ENCODE data around the gene CHSY1.

DNA sequence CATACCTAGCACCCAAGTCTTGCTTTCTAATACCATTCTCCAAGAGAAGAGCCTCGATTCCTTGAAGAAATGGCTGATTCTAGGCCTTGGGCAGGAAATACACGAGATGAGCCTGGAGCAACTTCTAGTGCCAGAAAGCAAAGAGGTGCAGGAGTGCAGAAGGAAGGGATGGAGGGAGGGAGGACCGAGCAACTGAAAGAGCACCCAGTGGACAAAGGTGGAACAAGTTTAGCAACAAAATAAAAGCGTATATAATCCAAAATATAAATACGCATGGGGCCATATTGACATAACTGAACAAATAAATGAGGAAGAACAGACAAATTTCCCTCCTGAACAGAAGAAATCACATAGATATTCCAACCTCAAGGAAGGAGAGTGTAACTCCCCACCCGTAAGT, 34.4 kb downstream of the CHSY1 start:
- TF ChIP-seq, protein P1, sequence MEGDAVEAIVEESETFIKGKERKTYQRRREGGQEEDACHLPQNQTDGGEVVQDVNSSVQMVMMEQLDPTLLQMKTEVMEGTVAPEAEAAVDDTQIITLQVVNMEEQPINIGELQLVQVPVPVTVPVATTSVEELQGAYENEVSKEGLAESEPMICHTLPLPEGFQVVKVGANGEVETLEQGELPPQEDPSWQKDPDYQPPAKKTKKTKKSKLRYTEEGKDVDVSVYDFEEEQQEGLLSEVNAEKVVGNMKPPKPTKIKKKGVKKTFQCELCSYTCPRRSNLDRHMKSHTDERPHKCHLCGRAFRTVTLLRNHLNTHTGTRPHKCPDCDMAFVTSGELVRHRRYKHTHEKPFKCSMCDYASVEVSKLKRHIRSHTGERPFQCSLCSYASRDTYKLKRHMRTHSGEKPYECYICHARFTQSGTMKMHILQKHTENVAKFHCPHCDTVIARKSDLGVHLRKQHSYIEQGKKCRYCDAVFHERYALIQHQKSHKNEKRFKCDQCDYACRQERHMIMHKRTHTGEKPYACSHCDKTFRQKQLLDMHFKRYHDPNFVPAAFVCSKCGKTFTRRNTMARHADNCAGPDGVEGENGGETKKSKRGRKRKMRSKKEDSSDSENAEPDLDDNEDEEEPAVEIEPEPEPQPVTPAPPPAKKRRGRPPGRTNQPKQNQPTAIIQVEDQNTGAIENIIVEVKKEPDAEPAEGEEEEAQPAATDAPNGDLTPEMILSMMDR (conservative IDR thresholded peaks at IDR 0.05; ENCODE audit: low read length): no peak
- no peak for TF ChIP-seq EZH2phosphoT487 (IDR thresholded peaks at IDR 0.05; ENCODE audit: borderline replicate concordance, low read depth, low read length)
